CD4-positive, alpha-beta T cell treated with Interleukin-2 at 100 ng/mL for 4 hours (primary cell): Measurements from ENCODE around the gene TJP1.
"Not testable (repeated sequence)": the region's sequence is repeated elsewhere in the genome, so short reads cannot be mapped to it uniquely, and the experiment has no call there.

ENCODE experiments used
- DNase-seq: peaks from one replicate; pipeline ENCODE4 v3.0.0-alpha.2; 2020; ENCODE audit warnings: low spot score

Gene TJP1

GRCh38 chr15:29799859-29800258 is 22.4 kb downstream of the TJP1 start:
- DNase-seq, result no peak

GRCh38 chr15:29795610-29796009 is 26.7 kb downstream of the TJP1 start:
- DNase-seq, result no peak

DNA sequence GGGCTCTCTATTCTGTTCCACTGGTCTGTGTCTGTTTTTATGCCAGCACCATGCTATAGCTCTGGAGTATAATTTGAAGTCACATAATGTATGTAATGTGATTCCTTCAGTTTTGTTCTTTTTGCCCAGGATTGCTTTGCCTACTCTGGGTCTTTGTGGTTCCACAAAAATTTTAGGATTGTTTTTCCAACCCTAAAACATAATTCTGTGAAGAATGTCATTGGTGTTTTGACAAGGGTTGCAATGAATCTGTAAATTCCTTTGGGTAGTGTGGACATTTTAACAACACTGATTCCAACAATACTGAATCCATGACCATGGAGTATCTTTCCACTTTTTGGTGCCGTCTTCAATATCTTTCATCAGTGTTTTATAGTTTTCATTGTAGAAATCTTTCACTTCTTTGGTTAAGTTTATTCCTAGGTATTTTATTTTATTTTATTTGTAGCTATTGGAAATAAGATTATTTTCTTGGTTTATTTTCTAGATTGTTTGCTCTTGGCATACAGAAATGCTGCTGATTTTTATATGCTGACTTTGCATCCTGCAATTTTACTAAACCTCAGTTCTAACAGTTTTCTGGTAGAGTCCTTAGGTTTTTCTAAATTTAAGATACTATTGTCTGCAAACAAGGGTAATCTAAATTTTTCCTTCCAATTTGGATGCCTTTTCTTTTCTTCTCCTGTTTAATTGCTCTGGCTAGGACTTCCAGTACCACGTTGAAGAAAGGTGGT is 29.7 kb downstream of the TJP1 start:
- no peak for DNase-seq

DNA sequence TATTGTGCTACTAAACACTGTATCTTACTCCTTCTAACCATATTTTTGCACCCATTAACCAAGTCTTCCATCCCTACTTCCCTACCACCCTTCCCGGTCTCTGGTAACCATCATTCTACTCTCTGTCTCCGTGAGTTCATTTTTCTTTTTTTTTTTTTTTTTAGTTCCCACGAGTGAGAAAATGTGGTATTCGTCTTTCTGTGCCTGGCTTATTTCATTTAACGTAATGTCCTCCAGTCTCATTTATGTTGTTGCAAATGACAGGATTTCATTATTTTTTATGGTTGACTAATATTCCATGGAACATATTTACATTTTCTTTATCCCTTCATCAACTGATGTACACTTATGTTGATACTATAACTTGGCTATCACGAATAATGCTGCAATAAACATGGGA is 31.7 kb downstream of the TJP1 start:
- no peak for DNase-seq

DNA sequence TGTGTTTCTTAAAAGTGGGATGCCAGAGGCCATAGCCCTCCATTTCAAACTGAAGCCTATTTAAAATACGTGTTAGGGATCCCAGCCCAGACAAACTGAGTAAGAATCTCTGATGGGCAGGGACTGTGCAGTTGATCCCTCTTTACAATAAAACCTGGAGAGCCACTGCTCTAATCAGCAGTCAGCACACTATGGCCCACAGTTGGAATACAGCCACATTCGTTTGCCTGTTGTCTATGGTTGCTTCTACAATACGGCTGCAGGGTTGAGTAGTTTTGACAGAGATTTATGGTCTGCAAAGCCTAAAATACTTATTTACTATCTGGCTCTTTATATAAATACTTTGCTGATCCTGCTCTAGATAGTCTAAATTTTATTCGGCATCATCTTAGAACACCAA is 32.4 kb downstream of the TJP1 start:
- DNase-seq, result no peak

DNA sequence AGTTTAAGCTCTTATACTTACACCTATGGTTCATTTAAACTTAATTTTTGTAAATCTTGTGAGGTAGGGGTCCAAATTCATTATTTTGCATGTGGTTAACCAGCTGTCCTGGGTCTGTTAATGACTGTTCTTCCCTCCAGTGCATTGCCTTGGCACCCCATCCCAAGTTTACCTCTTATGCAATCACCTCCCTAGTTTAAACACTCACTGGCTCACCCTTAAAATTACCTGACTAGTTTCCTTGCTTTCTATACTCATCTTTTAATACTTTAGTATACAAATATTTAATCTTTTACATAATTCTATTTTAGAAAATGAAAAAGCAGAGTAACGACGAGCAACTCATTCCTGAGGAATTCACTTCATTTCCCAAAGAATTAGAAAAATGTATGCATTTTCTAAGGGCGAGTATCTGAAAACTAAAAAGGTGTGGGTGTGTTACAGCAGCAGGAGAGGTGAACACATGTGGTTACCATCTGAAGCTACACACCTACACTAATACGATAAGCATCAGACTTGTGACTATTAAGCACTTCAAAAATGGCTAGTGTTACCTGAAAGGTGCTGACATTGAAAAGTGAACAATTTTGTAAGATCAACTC is 33.7 kb downstream of the TJP1 start:
- DNase-seq, result no peak

- no peak for DNase-seq
Observed at GRCh38 chr15:29787767-29788166, 34.5 kb downstream of the TJP1 start.

DNA sequence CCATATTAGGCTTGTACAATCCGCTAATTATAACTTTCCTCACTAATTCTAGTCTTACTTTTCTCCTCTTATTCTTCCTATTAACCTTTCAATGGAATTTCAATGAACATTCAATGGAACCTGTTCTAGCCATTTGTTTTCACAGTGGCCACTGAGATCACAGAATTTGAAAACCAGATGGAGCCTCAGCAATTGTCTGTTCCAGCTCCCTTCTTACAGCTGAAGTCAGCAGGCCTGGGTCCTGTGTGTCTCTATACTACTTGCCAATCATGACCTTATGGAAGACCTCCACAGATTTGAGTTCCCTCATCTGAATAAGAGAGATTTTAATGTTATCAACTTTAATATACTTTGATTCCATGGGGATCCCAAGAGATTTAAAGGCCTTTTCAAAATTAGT is 36.6 kb downstream of the TJP1 start:
- no peak for DNase-seq

DNA sequence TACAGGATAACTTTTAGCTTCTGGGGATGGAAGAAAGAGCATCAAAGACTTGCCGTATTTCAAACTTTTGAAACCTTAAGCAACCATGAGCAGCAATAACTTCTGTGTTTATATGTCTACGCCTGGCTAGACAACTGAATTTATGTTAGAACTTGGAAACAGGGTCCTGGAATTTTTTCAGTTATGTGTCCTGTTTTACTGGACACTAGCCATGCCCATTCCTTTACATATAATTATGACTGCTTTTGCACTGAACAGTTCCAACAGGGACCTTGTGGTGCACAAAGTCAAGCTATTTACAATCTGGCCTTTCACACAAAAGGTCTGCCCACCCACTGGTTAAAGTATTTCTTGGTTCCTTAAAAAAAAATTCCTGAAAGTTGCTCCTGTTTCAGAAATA is 37.1 kb downstream of the TJP1 start:
- DNase-seq, result no peak

- no peak for DNase-seq
Observed at GRCh38 chr15:29784413-29784812, 37.9 kb downstream of the TJP1 start.

GRCh38 chr15:29782816-29783215 is 39.5 kb downstream of the TJP1 start:
- not testable (repeated sequence) for DNase-seq

DNA sequence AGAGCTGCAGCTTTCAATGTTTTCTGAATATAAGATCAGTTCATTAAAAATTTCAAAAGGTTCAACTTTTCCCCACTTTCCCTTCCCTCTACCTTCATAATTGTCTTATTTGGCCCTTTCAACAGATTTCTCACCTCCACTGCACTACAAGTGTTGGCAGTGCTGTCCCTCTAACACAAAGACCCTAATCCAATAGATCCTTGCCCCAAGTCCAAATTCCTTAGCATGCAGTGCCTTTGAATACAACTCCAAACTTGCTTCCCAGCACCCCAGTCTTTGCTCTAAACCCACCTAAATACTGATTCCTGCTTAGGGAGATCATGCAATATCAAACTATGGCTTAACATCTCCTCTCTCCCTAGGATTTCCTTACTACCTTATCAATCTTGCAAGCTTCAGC is 43.9 kb downstream of the TJP1 start:
- DNase-seq, result no peak

DNA sequence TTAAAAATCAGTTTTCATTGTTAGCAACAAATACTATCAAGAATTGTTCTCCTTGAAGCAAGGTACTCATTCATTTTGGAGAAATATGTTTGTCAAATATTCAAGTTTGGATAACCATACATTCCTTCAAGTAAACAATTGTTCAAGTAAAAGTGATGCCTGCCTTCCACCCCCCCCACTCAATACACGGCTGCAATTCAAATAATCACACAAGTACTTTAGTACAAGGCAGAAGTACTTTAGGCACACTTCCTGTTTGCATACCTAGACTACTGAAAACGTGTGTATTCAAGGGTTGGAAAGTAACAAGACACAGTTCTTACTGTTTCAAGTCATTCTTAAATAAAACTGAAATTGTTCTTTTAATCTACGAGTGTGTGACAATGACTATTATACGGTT is 45.4 kb downstream of the TJP1 start:
- no peak for DNase-seq

- no peak for DNase-seq
Observed at GRCh38 chr15:29774900-29775299, 47.4 kb downstream of the TJP1 start.

- no peak for DNase-seq
Observed at GRCh38 chr15:29773816-29774215, 48.5 kb downstream of the TJP1 start.

- DNase-seq, result no peak
Observed at GRCh38 chr15:29773000-29773399, 49.3 kb downstream of the TJP1 start.

- DNase-seq, result no peak
Observed at GRCh38 chr15:29770796-29771195, 51.5 kb downstream of the TJP1 start.

DNA sequence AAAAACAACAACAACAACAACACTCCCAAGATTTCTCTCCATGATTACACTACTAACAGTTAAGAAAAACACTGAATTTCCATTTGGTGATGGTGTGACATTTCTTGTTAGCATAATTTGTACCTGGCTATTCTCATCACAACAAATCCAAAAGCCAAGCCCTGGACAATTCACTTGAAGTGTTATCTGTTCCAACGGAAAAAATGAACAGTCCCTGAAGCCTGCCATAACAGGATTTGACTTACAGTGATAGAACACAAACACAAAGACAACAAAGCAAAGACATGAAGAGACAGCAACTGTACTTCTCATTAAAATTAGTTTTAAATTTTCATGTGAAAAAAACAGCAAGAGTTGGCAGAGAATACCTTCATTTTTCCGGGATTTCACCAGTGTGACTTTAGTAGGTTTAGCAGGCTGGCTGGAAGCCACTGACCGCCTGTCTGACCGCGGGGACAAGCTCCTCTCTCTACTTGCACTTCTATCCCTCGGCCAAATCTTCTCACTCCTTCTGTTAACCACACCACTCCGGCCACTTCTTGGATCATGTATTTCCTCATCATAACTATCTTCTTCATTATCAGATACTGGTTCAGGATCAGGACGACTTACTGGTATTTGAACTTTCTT is 56.3 kb downstream of the TJP1 start:
- DNase-seq, result no peak

DNA sequence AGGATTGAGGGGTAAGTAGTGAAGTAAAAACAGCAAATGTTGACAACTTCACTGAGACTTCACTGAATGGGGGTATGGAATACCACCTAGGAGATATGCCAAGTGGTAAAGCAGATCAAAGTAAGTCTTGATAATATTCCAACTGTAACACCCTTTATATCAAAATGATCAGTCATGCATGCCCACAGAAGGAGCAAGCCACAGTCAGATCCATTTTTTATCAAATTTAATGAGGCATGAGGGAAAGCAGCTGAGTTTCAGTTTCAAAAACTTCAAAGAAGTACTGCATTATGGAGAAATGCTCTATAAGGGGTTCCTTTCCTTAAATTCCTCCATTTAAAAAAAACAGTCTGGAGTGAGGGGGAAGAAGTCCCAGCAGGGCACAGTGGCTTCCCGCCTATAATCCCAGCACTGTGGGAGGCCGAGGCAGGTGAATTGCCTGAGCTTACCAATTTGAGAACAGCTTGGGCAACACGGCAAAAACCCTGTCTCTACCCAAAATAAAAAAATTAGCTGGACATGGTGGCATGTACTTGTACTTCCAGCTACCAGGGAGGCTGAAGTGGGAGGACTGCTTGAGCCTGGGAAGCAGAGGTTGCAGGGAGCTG is 56.9 kb downstream of the TJP1 start:
- DNase-seq, result no peak

DNA sequence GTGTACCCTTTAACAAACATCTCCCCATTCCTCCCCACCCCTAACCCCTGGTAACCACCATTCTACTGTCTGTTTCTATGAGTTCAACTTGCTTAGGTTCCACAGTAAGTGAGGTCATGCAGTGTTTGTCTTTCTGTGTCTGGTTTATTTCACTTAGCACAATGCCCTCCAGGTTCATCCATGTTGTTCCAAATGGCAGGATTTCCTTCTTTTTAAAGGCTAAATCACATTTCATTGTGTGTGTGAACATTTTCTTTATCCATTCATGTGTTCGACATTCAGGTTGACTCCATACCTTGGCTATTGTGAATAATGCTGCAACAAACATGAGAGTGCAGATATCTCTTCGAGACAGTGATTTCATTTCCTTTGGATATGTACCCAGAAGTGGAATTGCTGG is 62.7 kb downstream of the TJP1 start:
- no peak for DNase-seq

DNA sequence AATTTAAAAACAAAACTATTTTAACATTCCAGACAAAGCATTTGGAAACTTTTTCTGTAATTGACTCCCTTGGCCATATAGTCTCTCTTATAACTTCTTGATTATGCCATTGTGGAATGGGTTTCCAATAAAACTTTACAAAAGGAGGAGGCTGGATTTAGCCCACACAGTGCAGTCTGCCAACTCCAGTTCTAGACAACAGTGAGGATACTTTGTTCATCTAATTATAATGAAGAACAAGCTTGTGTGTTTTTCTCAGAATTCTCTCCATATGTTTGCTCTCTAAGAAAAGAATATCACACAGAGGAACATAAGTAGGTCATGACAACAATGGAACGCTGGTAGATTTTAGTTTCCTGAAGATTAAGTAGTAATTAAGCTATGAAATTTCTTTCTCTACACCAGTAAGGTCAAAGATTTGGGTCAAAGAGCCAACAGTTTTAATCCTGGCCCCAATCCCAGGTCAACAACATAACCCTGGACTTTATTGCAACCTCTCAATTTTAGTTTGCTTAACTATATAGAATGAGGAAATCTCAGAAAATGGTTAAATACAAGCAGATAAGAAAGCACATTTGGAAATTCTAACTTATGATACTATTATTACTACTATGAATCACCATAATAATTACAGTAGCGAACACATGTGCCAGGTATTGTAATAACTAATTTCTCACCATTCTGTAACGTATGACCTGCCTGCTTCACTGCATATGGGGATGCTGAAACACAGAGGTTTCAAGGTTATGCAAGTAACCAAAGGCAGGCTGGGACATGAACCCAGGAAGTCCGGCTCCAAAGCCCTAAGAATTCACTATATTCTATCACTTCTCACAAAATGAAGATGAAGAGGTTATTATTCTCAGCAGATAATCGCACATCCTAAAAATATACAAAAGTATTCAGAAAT is 65.7 kb downstream of the TJP1 start:
- DNase-seq, result no peak

DNA sequence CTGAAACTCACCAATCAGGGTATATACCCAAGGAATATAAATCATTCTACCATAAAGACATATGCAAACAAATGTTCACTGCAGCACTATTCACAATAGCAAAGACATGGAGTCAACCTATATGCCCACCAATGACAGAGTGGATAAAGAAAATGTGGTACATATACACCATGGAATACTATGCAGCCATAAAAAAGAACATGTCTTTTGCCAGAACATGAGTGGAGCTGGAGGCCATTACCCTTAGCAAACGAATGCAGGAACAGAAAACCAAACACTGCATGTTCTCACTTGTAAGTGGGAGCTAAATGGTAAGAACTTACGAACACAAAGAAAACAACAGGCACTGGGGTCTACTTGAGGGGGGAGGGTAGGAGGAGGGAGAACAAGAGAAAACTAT is 68.3 kb downstream of the TJP1 start:
- not testable (repeated sequence) for DNase-seq
